Retinal pigment epithelial cell (primary cell): ENCODE results near the gene MAP4K4.

ENCODE experiments used
- DNase-seq: peaks from one replicate; pipeline ENCODE4 v3.0.0-alpha.2; 2010; ENCODE audit warnings: low read depth
- H3K4me3 ChIP-seq: 2 replicates; pipeline ENCODE4 v1.5.1; 2011; ENCODE audit warnings: mild to moderate bottlenecking, low read length, control low read depth, moderate library complexity
- CTCF ChIP-seq: conservative IDR thresholded peaks from 2 replicates; pipeline ENCODE4 v1.5.1; 2011; ENCODE audit warnings: low read depth, low read length, control low read depth, inconsistent platforms

Gene MAP4K4

GRCh38 chr2:101868525-101868924, 171.0 kb downstream of the MAP4K4 start:
- no peak for TF ChIP-seq CTCF
- no peak overlapping the region for H3K4me3 ChIP-seq
- DNase-seq, result no peak

GRCh38 chr2:101869527-101869926, 172.0 kb downstream of the MAP4K4 start:
- no peak for TF ChIP-seq CTCF
- DNase-seq, result no peak
- no peak overlapping the region for H3K4me3 ChIP-seq

- no peak overlapping the region for H3K4me3 ChIP-seq
- no peak for DNase-seq
- no peak for TF ChIP-seq CTCF
Measured at GRCh38 chr2:101870444-101870843, 172.9 kb downstream of the MAP4K4 start.

GRCh38 chr2:101871480-101871879, 174.0 kb downstream of the MAP4K4 start:
- H3K4me3 ChIP-seq, result no peak overlapping the region
- TF ChIP-seq CTCF, result no peak
- DNase-seq, result no peak

- TF ChIP-seq CTCF, result no peak
- DNase-seq, result no peak
Measured at GRCh38 chr2:101872480-101872879, 175.0 kb downstream of the MAP4K4 start.

GRCh38 chr2:101873543-101873942, 176.0 kb downstream of the MAP4K4 start:
- TF ChIP-seq CTCF, result peak; percentile 33
- no peak overlapping the region for H3K4me3 ChIP-seq
- DNase-seq, result no peak

More at GRCh38 chr2:101872480-101872879, 175.0 kb downstream of the MAP4K4 start:
- no peak overlapping the region for H3K4me3 ChIP-seq

- DNase-seq, result no peak
- H3K4me3 ChIP-seq, result no peak overlapping the region
- TF ChIP-seq CTCF, result no peak
Measured at GRCh38 chr2:101874069-101874468, 176.6 kb downstream of the MAP4K4 start.
